Skin epidermis (tissue), 12 donors: ENCODE measurements around the gene YIF1B.
"Not testable (repeated sequence)": the region's sequence is repeated elsewhere in the genome, so short reads cannot be mapped to it uniquely, and the experiment has no call there.

ENCODE experiments used
- H3K27ac ChIP-seq, 21 experiments: fragments of 200-600 bp; sonication (generic) in 11 of 21; one replicate each; pipeline ENCODE4 v1.5.0; 2020; ENCODE audit warnings: mild to moderate bottlenecking in 3 of 21, inconsistent platforms in 2 of 21, moderate library complexity in 2 of 21
- H3K4me3 ChIP-seq, 7 experiments: fragments of 200-600 bp; sonication (generic) in 2 of 7; one replicate each; pipeline ENCODE4 v1.5.0; 2020; ENCODE audit warnings: inconsistent platforms in 2 of 7, mild to moderate bottlenecking in 2 of 7, moderate library complexity in 1 of 7

YIF1B gene

GRCh38 chr19:38315657-38316476, at the start of gene YIF1B:
Gene YIF1B (minus strand): TSS chr19:38315947. CDS start chr19:38315917, 30 bp downstream.
- Histone ChIP-seq H3K4me3 (peak within 1 kb of the TSS; percentile 42 to 66 (median 52)), H3K27ac (peak within 1 kb of the TSS; percentile 42 to 86 (median 82))

GRCh38 chr19:38362946-38363688, 47.4 kb upstream of the YIF1B start:
- H3K27ac ChIP-seq, result not testable (repeated sequence)
- peak overlapping the region in 5 of 7 experiments; percentile 48 to 69 (median 49) for H3K4me3 ChIP-seq

- H3K27ac ChIP-seq, result peak overlapping the region in 12 of 21 experiments; percentile 2 to 69 (median 42)
- H3K4me3 ChIP-seq, result peak overlapping the region; percentile 44 to 69 (median 49)
These were observed 46.6 kb upstream of the YIF1B start for GRCh38 chr19:38362076-38362945.

- Histone ChIP-seq H3K4me3 (peak overlapping the region; percentile 44 to 69 (median 49)), H3K27ac (peak overlapping the region in 5 of 21 experiments; percentile 8 to 64 (median 42))
These were observed 45.9 kb upstream of the YIF1B start for GRCh38 chr19:38361633-38362075.

GRCh38 chr19:38360839-38361631, 45.3 kb upstream of the YIF1B start:
- H3K27ac ChIP-seq, result peak overlapping the region in 2 of 21 experiments; percentile 2 to 10
- H3K4me3 ChIP-seq, result peak overlapping the region; percentile 44 to 69 (median 49)

- Histone ChIP-seq H3K4me3 (no peak overlapping the region), H3K27ac (no peak overlapping the region)
These were observed 44.6 kb upstream of the YIF1B start for GRCh38 chr19:38360351-38360750.

GRCh38 chr19:38359242-38360021, 43.7 kb upstream of the YIF1B start:
- Histone ChIP-seq H3K27ac (no peak overlapping the region), H3K4me3 (no peak overlapping the region)

- Histone ChIP-seq H3K4me3 (no peak overlapping the region), H3K27ac (no peak overlapping the region)
These were observed 42.3 kb upstream of the YIF1B start for GRCh38 chr19:38358071-38358470.

GRCh38 chr19:38355728-38356725, 40.3 kb upstream of the YIF1B start:
- H3K27ac ChIP-seq, result no peak overlapping the region
- H3K4me3 ChIP-seq, result no peak overlapping the region

GRCh38 chr19:38352611-38353010, 36.9 kb upstream of the YIF1B start:
- Histone ChIP-seq H3K27ac (no peak overlapping the region), H3K4me3 (no peak overlapping the region)

- H3K27ac ChIP-seq, result no peak overlapping the region
These were observed 36.2 kb upstream of the YIF1B start for GRCh38 chr19:38351865-38352395.

GRCh38 chr19:38350883-38351282, 35.1 kb upstream of the YIF1B start:
- Histone ChIP-seq H3K27ac (no peak overlapping the region), H3K4me3 (no peak overlapping the region)

More at GRCh38 chr19:38351865-38352395, 36.2 kb upstream of the YIF1B start:
- H3K4me3 ChIP-seq, result no peak overlapping the region

- no peak overlapping the region for H3K27ac ChIP-seq
These were observed 31.1 kb upstream of the YIF1B start for GRCh38 chr19:38346837-38347236.

GRCh38 chr19:38340927-38341326, 25.2 kb upstream of the YIF1B start:
- Histone ChIP-seq H3K4me3 (no peak overlapping the region), H3K27ac (no peak overlapping the region)

More at GRCh38 chr19:38346837-38347236, 31.1 kb upstream of the YIF1B start:
- H3K4me3 ChIP-seq, result no peak overlapping the region

- not testable (repeated sequence) for H3K4me3 ChIP-seq, H3K27ac ChIP-seq
These were observed 23.3 kb upstream of the YIF1B start for GRCh38 chr19:38339011-38339410.

GRCh38 chr19:38337360-38337653, 21.6 kb upstream of the YIF1B start:
- peak overlapping the region in 14 of 21 experiments; percentile 25 to 95 (median 88) for H3K27ac ChIP-seq
- H3K4me3 ChIP-seq, result peak overlapping the region; percentile 58 to 76 (median 62)
